Thyroid gland (tissue), 4 donors: Measurements from ENCODE around the gene MGAT4C.

Source experiments
- POLR2A ChIP-seq, 2 donors: fragments of 450-650 bp; IDR thresholded peaks; one replicate each; pipeline ENCODE4 v1.6.1; 2017; ENCODE audit warnings: antibody characterized with exemption in 2 of 2, mild to moderate bottlenecking in 2 of 2, moderate library complexity in 1 of 2
- TF ChIP-seq, protein P1 (sequence below), 6 experiments: fragments of 200-600 bp in 3 of 6; fragments of 450-650 bp in 3 of 6; sonication (generic) in 3 of 6; IDR thresholded peaks; one replicate each; pipeline ENCODE4 v1.5.1; 2016 to 2019; ENCODE audit warnings: antibody characterized with exemption in 6 of 6, mild to moderate bottlenecking in 2 of 6, inconsistent platforms in 1 of 6, moderate library complexity in 1 of 6

DNA sequence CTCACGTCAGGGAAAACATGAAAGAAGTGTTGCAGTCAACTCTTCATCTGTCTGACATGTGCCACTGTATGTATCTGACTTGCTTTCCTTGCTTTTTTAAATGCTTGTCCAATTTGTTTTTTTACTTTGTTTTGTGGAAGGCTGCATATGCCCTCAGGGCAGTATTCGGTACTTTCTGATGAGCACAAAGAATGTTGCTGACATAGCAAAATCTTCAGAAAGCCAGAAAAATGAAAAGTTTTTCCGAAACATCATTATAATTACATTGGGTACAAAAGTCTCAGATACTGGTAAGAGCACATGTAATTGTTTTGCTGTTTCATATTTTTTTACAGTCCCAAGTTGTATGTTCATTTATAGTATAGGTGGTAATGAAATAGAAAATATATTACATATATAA lies 237.8 kb downstream of the MGAT4C start:
- TF ChIP-seq, protein P1, sequence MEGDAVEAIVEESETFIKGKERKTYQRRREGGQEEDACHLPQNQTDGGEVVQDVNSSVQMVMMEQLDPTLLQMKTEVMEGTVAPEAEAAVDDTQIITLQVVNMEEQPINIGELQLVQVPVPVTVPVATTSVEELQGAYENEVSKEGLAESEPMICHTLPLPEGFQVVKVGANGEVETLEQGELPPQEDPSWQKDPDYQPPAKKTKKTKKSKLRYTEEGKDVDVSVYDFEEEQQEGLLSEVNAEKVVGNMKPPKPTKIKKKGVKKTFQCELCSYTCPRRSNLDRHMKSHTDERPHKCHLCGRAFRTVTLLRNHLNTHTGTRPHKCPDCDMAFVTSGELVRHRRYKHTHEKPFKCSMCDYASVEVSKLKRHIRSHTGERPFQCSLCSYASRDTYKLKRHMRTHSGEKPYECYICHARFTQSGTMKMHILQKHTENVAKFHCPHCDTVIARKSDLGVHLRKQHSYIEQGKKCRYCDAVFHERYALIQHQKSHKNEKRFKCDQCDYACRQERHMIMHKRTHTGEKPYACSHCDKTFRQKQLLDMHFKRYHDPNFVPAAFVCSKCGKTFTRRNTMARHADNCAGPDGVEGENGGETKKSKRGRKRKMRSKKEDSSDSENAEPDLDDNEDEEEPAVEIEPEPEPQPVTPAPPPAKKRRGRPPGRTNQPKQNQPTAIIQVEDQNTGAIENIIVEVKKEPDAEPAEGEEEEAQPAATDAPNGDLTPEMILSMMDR (IDR thresholded peaks at IDR 0.05) = no peak
- TF ChIP-seq POLR2A (IDR thresholded peaks at IDR 0.05) = no peak
